Activated CD4-positive, alpha-beta T cell treated with anti-CD3 and anti-CD28 coated beads for 36 hours (primary cell): Measurements from ENCODE around the gene ITPR2. TPM values are rescaled to one million over a fixed set of nuclear protein-coding genes. Genes with fewer than 3 reads are reported as not detected.

Experiments
- ATAC-seq: fragments of 200-7000 bp; cut with Tn5 transposase; one replicate; pipeline ENCODE4 v1.10.0; 2021; ENCODE audit warnings: mild to moderate bottlenecking, moderate library complexity
- CTCF ChIA-PET: fragments of 350-600 bp; sonication (Branson Sonifier 250); formaldehyde crosslinking; loops from one replicate; lab custom pipeline; 2021; ENCODE audit warnings: antibody characterized with exemption; lab: Charles Lee
- POLR2A ChIA-PET: fragments of 350-600 bp; sonication (Branson Sonifier 250); formaldehyde crosslinking; loops from one replicate; lab custom pipeline; 2021; ENCODE audit warnings: antibody characterized with exemption, inconsistent platforms; lab: Charles Lee
- DNase-seq: peaks from one replicate; pipeline ENCODE4 v3.0.0-alpha.2; 2020
- H3K27ac Mint-ChIP-seq: one replicate; pipeline ENCODE4 v1.8.0; 2021; ENCODE audit warnings: mixed read lengths
- H3K27me3 Mint-ChIP-seq: one replicate; pipeline ENCODE4 v1.8.0; 2021; ENCODE audit warnings: mixed read lengths
- H3K36me3 Mint-ChIP-seq: one replicate; pipeline ENCODE4 v1.8.0; 2021; ENCODE audit warnings: low read depth, mixed read lengths
- H3K4me1 Mint-ChIP-seq: one replicate; pipeline ENCODE4 v1.8.0; 2021; ENCODE audit warnings: mixed read lengths
- H3K4me3 Mint-ChIP-seq: one replicate; pipeline ENCODE4 v1.8.0; 2021; ENCODE audit warnings: mild to moderate bottlenecking, moderate library complexity, mixed read lengths
- H3K9me3 Mint-ChIP-seq: one replicate; pipeline ENCODE4 v1.8.0; 2021; ENCODE audit warnings: low read depth, mixed read lengths
- intact Hi-C, 2 experiments: fragments of 100-400 bp; cut with DNase I in 1 of 2; cut with micrococcal nuclease in 1 of 2; formaldehyde crosslinking; loops; one replicate each; pipeline versions ENCODE4 v1.14.2 to v1.15.1; 2022 to 2024; cut with DNase I, micrococcal nuclease
- total RNA-seq, 2 experiments: library from RNA; stranded (reverse); gene quantifications; one replicate each; pipeline ENCODE4 v1.2.3, GENCODE V29; 2021

ITPR2 gene
- total RNA-seq, 2 experiments from 2014 or later: 27.3 to 28.6 TPM

DNA sequence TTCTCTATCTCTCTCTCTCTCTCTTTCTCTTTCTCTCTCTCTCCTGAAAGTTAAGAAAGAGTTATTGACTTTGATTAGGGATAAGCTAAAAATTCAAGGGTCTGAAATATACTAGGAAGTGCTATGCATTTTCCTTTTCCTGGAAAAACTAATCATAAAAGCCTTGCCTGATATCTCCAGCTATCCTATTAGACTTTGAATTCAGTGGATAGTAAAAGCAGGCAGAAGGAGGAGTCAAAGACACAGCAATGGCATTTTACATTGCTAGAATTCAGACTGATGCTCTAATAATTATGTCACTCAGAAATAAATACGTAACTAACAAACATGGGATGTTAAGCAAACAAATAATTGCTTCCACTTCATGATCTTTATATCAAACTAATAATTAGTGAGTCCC is 365.6 kb downstream of the ITPR2 start:
- Mint-ChIP-seq H3K36me3 (peaks cover 6% of the 10 kb centered on the region), H3K4me3 (no peak overlapping the region), H3K4me1 (peaks cover 11% of the 10 kb centered on the region), H3K9me3 (no peaks in the 10 kb centered on the region), H3K27me3 (no peaks in the 10 kb centered on the region), H3K27ac (no peak overlapping the region)
- DNase-seq (no peak), ATAC-seq (no peak)
- CTCF ChIA-PET: interaction anchor here (0.6 to 1.7 kb wide), 5 partner anchors 9 to 1508 kb away, joined by 3 to 4 read pairs (median 3); no protein-coding TSS in a partner anchor
- POLR2A ChIA-PET: no interaction called here
- intact Hi-C loops: no loop called here

DNA sequence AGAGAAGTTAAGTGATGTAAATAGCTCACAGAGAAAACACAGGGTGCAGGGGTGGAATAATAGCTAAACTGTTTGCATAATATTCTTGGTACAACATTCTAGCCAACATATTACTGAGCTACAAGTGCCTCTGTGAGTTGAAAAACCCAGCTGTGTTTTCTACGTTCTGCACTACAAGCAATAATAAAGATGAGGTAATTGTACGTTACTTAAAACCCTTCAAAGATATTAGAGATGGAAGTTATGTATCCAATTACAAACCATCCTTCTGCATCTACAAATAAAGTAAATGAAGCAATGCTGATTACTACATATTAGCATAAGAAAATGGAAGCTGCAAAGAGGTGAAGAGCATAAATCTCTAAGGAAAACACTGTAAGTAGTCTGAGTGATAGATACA is 366.3 kb downstream of the ITPR2 start:
- intact Hi-C loops: no loop called here
- peaks cover 6% of the 10 kb centered on the region for H3K36me3 Mint-ChIP-seq

DNA sequence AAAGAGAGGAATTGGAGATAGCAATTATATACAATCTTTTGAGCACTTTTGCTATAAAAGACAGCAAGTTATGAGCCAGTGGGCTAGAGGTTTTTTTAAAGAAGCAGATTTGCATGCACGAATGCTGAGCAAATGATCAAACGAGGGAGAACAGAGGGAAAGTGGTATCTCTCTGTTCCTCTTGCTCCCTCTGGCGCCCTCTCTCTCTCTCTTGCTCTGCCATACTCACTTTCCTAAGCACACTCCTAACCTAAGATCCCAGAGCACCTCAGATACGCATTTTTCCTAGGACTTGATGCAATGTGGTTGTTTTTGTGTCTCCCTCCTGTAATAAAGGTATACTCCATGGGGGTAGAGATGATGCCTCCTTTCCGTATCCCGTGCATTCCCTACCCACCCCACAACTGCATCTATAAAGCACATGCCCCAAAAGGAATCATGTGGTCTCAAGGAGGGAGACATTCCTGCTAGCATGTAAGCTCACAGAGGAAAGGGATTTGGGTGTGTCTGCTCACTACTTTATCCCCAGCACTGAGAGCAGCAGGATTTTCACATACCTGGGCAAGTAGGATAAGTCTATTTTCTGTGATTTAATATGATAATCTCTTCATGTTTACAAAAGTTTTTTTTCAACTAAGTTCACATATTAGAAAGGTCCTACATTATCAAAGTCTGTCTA is 367.4 kb downstream of the ITPR2 start:
- Mint-ChIP-seq H3K9me3 (no peaks in the 10 kb centered on the region), H3K27ac (no peak overlapping the region), H3K4me3 (no peak overlapping the region), H3K4me1 (no peaks in the 10 kb centered on the region), H3K27me3 (no peaks in the 10 kb centered on the region), H3K36me3 (peaks cover 7% of the 10 kb centered on the region)
- ChIA-PET POLR2A (no interaction called here), CTCF (interaction anchor here (1.4 kb wide), 1 partner anchor 14 kb away, joined by 4 read pairs; no protein-coding TSS in a partner anchor)
- ATAC-seq (no peak), DNase-seq (no peak)
- intact Hi-C loops: no loop called here

More for the DNA sequence above, 366.3 kb downstream of the ITPR2 start:
- DNase-seq (no peak), ATAC-seq (no peak)
- Mint-ChIP-seq H3K4me3 (no peak overlapping the region), H3K27me3 (no peaks in the 10 kb centered on the region), H3K27ac (no peak overlapping the region), H3K9me3 (no peaks in the 10 kb centered on the region), H3K4me1 (peaks cover 6% of the 10 kb centered on the region)
- CTCF ChIA-PET: interaction anchor here (0.8 to 1.7 kb wide), 6 partner anchors 8 to 47 kb away, joined by 3 to 4 read pairs (median 4); no protein-coding TSS in a partner anchor
- POLR2A ChIA-PET: interaction anchor here (0.6 kb wide), 1 partner anchor 210 kb away, joined by 3 read pairs; no protein-coding TSS in a partner anchor

DNA sequence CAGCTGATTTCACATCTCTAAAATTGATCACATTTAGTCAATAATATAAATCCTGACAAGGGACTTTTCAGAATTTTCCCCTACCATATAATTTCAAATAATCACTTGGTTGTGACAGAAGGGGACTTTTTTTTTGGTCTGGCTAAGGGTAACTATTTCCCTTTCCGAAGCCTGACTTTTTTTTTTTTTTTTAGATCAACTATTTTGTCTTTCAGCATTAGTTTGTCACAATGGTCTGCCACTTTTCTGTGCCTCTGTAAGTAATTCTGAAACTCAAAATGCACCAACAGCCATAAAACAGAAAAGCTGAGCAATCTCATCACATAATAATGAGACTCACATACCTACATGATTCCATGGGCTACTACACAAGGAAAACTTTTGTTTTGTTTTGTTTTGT is 371.2 kb downstream of the ITPR2 start:
- Mint-ChIP-seq H3K27me3 (no peaks in the 10 kb centered on the region), H3K36me3 (peaks cover 17% of the 10 kb centered on the region), H3K9me3 (no peaks in the 10 kb centered on the region), H3K27ac (no peak overlapping the region), H3K4me1 (no peaks in the 10 kb centered on the region), H3K4me3 (no peak overlapping the region)
- DNase-seq (no peak), ATAC-seq (no peak)
- intact Hi-C loops: no loop called here
- CTCF ChIA-PET: no interaction called here
- POLR2A ChIA-PET: no interaction called here

DNA sequence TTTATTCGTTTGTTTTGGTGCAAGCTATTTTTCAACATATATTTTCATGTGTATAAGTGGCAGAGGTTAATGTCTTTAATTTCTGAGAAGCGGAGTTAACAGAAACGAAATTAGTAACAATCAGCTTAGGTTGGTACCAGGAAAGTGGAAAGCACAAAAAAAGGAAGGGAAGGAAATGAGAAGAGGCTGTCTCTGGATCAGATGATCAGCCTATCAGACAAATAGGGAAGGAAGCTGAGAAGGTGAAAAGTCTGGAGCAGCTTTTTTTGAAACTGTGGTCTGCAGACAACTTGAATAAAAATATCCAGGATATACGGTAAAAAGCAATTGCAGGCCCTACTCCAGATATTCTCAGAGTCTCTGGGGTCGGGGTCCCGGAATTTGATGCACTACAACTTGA is 372.6 kb downstream of the ITPR2 start:
- DNase-seq (no peak), ATAC-seq (no peak)
- ChIA-PET CTCF (interaction anchor here (1.2 kb wide), 2 partner anchors 39 to 122 kb away, joined by 3 read pairs; no protein-coding TSS in a partner anchor), POLR2A (no interaction called here)
- Mint-ChIP-seq H3K9me3 (no peaks in the 10 kb centered on the region), H3K4me1 (no peaks in the 10 kb centered on the region), H3K36me3 (peaks cover 17% of the 10 kb centered on the region), H3K4me3 (no peak overlapping the region), H3K27me3 (no peaks in the 10 kb centered on the region), H3K27ac (no peak overlapping the region)
- intact Hi-C loops: no loop called here

DNA sequence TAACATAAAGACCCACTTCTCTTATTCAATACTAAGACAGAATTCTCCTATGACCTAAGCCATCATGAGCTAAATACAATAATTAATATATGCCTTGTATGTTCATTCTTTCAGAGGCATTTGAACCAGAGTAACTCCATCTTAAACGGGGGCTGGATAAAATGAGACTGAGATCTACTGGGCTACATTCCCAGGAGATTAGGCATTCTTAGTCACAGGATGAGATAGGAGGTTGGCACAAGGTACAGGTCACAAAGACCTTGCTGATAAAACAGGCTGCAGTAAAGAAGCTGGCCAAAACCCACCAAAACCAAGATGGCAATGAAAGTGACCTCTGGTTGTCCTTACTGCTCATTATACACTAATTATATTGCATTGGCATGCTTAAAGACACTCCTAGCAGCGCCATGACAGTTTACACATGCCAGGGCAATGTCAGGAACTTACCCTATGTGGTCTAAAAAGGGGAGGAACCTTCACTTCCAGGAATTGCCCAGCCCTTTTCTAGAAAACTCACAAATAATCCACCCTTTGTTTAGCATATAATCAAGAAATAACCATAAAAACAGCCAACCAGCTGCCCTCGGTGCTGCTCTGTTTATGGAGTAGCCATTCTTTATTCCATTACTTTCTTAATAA is 376.9 kb downstream of the ITPR2 start:
- ChIA-PET CTCF (interaction anchor here (1.9 kb wide), 1 partner anchor 20 kb away, joined by 3 read pairs; no protein-coding TSS in a partner anchor), POLR2A (no interaction called here)
- no peaks in the 10 kb centered on the region for H3K9me3 Mint-ChIP-seq
- ATAC-seq (no peak), DNase-seq (no peak)
- H3K27ac Mint-ChIP-seq: no peak overlapping the region
- intact Hi-C loops: no loop called here
- peaks cover 19% of the 10 kb centered on the region for H3K36me3 Mint-ChIP-seq
- H3K4me3 Mint-ChIP-seq: no peak overlapping the region
- no peaks in the 10 kb centered on the region for H3K27me3 Mint-ChIP-seq
- H3K4me1 Mint-ChIP-seq: no peaks in the 10 kb centered on the region

DNA sequence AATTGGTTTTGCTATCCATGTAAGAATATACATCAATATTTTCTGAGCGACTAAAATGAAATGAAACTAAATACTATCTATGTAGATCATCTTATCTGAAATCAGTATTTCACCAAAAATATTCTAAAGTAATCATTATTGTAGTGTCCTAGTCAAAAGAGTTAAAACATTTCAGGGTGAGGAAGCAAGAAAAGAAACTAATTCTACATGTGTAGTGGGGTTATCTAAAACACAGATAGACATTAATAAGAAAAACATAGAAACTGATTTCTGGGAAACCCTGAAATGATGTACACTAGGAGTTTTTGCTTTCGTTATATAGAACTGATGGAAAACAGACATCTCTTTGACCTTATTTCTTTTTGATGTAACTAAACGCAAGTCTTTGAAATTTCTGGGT is 379.7 kb downstream of the ITPR2 start:
- no peak overlapping the region for H3K27ac Mint-ChIP-seq
- no peak for DNase-seq
- ATAC-seq: no peak
- no peaks in the 10 kb centered on the region for H3K4me1 Mint-ChIP-seq
- CTCF ChIA-PET: no interaction called here
- no peaks in the 10 kb centered on the region for H3K27me3 Mint-ChIP-seq
- POLR2A ChIA-PET: no interaction called here
- no peak overlapping the region for H3K4me3 Mint-ChIP-seq
- H3K9me3 Mint-ChIP-seq: no peaks in the 10 kb centered on the region
- peaks cover 9% of the 10 kb centered on the region for H3K36me3 Mint-ChIP-seq
- intact Hi-C loops: no loop called here

DNA sequence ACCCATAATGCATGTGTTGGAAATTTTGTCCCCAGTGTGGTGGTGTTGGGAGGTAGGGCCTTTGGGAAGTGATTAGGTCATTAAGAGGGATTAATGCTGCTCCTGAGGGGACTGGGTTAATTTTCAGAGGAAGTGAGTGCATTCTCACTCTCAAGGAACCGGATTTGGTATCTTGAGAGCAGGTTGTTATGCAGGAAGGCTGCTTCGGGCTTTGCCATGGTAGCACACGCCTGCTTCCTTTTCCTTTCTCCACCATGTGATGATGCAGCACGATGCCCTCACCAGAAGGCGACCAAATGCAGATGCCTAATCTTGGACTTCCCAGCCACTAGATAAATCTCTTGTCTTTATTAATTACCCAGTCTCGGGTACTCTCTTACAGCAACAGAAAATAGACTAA is 380.5 kb downstream of the ITPR2 start:
- Mint-ChIP-seq H3K4me1 (no peaks in the 10 kb centered on the region), H3K9me3 (no peaks in the 10 kb centered on the region), H3K4me3 (no peak overlapping the region), H3K27me3 (no peaks in the 10 kb centered on the region), H3K27ac (no peak overlapping the region), H3K36me3 (peaks cover 3% of the 10 kb centered on the region)
- intact Hi-C loops: no loop called here
- ChIA-PET POLR2A (no interaction called here), CTCF (interaction anchor here (0.7 kb wide), 1 partner anchor 378 kb away, joined by 3 read pairs; no protein-coding TSS in a partner anchor)
- DNase-seq: no peak
- no peak for ATAC-seq

DNA sequence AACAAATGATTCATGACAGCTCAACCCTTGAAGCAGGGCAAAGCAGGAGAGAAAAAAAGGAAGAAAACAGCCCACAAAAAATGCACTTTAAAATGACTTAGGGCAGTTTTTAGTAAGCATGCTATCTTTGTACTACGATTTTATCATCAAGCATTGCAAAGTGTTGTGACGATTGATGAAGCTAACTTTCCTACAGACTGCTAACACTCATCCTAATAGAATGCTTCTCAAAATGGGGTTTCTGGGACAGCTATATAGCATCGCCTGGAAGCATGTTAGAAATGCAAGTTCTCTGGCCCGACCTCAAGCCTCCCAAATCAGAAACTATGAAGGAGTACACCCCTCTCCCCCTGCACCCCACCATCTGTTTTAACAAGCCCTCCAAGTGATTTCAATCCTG is 381.2 kb downstream of the ITPR2 start:
- H3K9me3 Mint-ChIP-seq: no peaks in the 10 kb centered on the region
- no peaks in the 10 kb centered on the region for H3K27me3 Mint-ChIP-seq
- no peaks in the 10 kb centered on the region for H3K4me1 Mint-ChIP-seq
- intact Hi-C loops: no loop called here
- peaks cover 1% of the 10 kb centered on the region for H3K36me3 Mint-ChIP-seq
- no peak for ATAC-seq
- ChIA-PET POLR2A (no interaction called here), CTCF (interaction anchor here (0.7 kb wide), 1 partner anchor 379 kb away, joined by 3 read pairs; no protein-coding TSS in a partner anchor)
- H3K27ac Mint-ChIP-seq: no peak overlapping the region
- no peak overlapping the region for H3K4me3 Mint-ChIP-seq
- DNase-seq: no peak

DNA sequence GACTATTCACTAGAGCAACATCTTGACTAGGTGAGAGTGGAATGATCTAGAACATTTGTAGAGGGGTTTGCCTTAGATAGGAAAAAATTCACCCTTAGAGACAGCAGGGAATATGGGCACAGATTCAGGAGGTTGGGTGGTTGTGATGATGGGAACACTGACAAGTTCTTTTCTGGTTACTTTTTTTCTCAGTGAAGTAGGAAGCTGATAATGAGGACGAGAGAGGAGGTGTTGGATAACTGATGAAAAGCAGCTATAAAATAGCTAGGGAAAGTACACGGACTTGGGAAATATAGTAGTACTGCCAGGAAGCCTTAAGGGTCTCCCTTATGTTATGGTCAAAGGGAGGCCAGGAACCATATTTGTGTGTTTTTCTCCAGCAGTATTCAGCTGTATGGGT is 387.1 kb downstream of the ITPR2 start:
- DNase-seq (no peak), ATAC-seq (no peak)
- ChIA-PET CTCF (interaction anchor here (1.6 kb wide), 1 partner anchor 13 kb away, joined by 5 read pairs; no protein-coding TSS in a partner anchor), POLR2A (no interaction called here)
- Mint-ChIP-seq H3K27ac (no peak overlapping the region), H3K4me1 (no peaks in the 10 kb centered on the region), H3K9me3 (no peaks in the 10 kb centered on the region), H3K4me3 (no peak overlapping the region), H3K27me3 (no peaks in the 10 kb centered on the region), H3K36me3 (peaks cover 7% of the 10 kb centered on the region)
- intact Hi-C loops: no loop called here

DNA sequence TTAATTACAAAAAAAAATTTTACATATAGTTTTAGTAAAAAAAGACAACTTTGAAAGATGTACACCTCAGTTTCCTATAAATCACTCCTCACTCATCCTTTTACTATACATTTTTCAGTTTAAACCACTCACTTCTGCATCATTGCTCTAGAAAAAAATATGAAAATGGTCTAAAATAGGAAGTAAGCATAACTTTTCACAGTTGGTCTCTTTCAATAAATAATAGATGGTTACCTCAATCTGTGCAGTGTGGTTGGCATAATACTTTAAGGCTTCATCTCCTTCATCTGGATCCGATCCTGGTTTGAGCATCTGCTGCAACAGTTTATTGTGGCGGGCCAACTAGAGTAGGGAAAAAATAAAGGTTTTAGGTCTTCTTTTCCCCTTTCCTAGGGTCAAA is 389.7 kb downstream of the ITPR2 start:
- Mint-ChIP-seq H3K4me3 (no peak overlapping the region), H3K36me3 (peaks cover 18% of the 10 kb centered on the region), H3K4me1 (no peaks in the 10 kb centered on the region), H3K27me3 (no peaks in the 10 kb centered on the region), H3K27ac (no peak overlapping the region), H3K9me3 (no peaks in the 10 kb centered on the region)
- POLR2A ChIA-PET: no interaction called here
- intact Hi-C loops: no loop called here
- no peak for DNase-seq
- CTCF ChIA-PET: no interaction called here
- no peak for ATAC-seq

DNA sequence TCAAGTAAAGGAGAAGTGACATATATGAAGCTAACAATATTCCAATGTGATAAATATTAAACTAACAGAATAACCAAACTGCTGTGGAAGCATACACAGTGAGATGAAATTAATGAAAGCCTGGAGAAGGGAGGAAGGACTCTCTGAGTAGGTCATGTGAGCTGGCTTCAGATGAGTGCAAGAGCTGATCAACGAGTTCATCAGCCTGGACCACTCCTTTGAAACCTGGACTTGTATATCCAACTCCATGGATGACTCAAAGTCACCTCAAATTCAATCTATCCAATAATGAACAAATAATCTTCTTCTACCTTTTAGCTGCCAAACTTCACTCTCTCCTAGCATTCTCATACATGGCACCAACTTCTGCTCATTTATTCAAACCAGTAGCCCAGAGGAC is 391.6 kb downstream of the ITPR2 start:
- Mint-ChIP-seq H3K4me1 (no peaks in the 10 kb centered on the region), H3K36me3 (peaks cover 18% of the 10 kb centered on the region), H3K27me3 (no peaks in the 10 kb centered on the region), H3K9me3 (no peaks in the 10 kb centered on the region), H3K4me3 (no peak overlapping the region), H3K27ac (no peak overlapping the region)
- ATAC-seq (no peak), DNase-seq (no peak)
- POLR2A ChIA-PET: interaction anchor here (0.5 kb wide), 1 partner anchor 14 kb away, joined by 6 read pairs; no protein-coding TSS in a partner anchor
- CTCF ChIA-PET: no interaction called here
- intact Hi-C loops: no loop called here
